ENCODE results near the gene UPP1.

Gene UPP1

DNA sequence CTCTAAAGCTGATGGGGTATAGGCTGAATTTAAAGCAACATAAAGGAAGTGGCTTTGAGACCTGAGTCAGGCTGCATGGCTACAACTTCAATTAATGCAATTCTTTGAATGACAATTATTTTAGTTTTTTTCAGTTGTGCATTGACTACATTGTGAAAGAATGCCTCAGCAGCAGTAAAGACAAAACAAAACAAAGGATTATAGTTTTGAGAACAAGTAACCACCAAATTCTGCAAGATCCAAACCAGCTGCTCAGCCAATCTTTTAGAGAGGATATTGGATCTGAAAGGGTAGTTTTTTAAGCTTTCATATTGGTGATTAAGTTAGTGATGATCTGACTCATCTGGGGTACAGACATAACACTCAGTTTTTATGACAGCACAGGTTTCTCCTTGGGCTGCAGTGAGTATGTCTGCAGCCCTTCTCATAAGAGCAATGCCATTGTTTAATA is 41.6 kb downstream of the UPP1 start:
- H3K4me3 ChIP-seq (ENCODE audit: control insufficient read depth, low read depth, low read length) = no peak overlapping the region
- TF ChIP-seq, protein P1, sequence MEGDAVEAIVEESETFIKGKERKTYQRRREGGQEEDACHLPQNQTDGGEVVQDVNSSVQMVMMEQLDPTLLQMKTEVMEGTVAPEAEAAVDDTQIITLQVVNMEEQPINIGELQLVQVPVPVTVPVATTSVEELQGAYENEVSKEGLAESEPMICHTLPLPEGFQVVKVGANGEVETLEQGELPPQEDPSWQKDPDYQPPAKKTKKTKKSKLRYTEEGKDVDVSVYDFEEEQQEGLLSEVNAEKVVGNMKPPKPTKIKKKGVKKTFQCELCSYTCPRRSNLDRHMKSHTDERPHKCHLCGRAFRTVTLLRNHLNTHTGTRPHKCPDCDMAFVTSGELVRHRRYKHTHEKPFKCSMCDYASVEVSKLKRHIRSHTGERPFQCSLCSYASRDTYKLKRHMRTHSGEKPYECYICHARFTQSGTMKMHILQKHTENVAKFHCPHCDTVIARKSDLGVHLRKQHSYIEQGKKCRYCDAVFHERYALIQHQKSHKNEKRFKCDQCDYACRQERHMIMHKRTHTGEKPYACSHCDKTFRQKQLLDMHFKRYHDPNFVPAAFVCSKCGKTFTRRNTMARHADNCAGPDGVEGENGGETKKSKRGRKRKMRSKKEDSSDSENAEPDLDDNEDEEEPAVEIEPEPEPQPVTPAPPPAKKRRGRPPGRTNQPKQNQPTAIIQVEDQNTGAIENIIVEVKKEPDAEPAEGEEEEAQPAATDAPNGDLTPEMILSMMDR (IDR thresholded peaks at IDR 0.05; ENCODE audit: control insufficient read depth, insufficient read depth, low read depth, low read length, missing control alignments) = no peak
- no peak for DNase-seq (ENCODE audit: low read depth)

DNA sequence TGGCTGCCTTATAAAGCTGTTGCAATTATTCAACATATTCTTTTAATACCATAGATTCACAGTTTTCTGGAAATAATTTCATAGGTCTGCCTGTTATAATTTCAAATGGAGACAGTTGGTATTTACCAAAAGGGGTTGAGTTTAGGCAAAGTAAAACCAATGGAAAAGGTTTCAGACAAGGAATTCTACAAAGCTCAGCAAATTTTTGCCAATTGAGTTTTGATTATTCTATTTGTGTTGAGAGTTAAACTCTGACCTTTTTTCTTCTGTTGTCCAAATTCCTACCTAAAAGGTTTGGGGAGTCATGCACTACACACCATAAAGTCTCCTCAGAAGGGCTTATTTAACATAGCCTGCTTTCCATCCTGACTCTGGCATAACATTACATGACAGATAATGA is 43.7 kb downstream of the UPP1 start:
- TF ChIP-seq, protein P1 (IDR thresholded peaks at IDR 0.05; ENCODE audit: control insufficient read depth, insufficient read depth, low read depth, low read length, missing control alignments) = no peak

DNA sequence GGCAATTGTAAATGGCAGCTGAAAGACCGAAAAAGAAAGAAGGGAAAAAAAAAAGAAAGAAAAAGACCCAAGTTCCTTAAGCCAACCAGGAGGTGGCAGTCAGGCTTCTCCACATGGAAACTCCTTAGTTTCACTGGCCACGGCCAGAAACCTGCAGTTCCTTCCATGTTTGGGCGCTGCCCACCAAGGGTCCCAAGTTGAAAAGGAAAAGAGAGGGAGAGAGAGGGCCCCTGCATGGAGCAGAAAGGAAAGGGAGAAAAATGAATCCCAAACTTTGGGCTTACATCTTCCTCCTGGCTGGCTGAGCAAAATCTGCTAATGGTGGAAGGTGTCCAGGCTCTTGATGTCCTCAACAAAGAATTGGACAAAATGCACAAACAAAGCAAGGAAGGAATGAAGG is 50.4 kb downstream of the UPP1 start:
- H3K4me3 ChIP-seq (ENCODE audit: control insufficient read depth, low read depth, low read length) = no peak overlapping the region
- TF ChIP-seq, protein P1 (IDR thresholded peaks at IDR 0.05; ENCODE audit: control insufficient read depth, insufficient read depth, low read depth, low read length, missing control alignments) = peak; percentile 61
- DNase-seq (ENCODE audit: low read depth) = no peak

More for the DNA sequence above, 43.7 kb downstream of the UPP1 start:
- no peak for DNase-seq (ENCODE audit: low read depth)
- no peak overlapping the region for H3K4me3 ChIP-seq (ENCODE audit: control insufficient read depth, low read depth, low read length)

DNA sequence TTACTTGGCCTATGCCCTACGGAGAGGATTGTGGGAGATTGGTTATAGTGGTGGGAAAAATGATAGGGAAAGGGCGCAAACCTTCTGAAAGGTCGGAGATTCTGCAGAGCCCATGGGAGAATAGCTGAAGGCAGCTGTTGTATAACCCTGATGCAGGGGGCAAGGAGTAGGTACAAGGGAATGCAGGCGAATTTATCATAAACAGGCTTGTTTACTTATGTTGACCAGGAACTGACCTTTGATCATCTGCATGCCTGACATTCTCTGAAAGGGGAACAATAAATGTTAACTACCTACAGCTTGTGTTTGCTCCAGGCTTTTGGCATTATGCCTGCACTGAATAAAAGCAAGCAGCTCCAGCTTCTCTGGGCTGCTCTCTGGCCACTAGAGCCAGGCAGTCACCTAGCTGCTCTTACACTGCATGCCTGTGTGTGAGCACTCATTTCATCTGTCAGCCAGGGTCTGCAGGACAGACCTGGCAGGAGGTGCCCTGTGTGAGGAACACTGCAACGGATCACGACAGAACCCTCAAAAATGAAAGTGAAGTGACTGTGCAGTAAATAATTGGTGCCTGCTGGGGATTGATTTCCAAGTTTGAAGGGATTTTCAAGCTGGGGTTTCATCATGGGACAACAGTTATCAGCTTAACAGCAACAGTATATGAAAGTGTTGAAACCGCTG is 51.1 kb downstream of the UPP1 start:
- H3K4me3 ChIP-seq (ENCODE audit: control insufficient read depth, low read depth, low read length) = no peak overlapping the region
- DNase-seq (ENCODE audit: low read depth) = peak; percentile 20
- TF ChIP-seq, protein P1 (IDR thresholded peaks at IDR 0.05; ENCODE audit: control insufficient read depth, insufficient read depth, low read depth, low read length, missing control alignments) = no peak

DNA sequence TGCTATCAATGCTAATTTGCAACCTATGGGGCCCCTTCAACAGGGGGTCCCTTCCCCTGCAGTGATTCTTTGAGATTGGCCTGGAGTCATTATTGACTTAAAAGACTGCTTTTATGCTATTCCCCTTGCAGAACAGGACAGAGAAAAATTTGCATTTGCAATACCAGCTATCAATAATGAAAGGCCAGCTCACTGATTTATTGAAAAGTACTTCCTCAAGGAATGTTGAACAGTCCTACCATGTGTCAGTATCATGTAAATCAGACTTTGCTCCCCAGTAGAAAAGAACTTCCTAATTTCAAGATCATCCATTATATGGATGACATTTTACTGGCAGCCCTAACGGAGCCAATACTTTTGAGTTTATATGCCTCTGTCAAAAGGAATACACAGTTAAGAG is 52.5 kb downstream of the UPP1 start:
- no peak overlapping the region for H3K4me3 ChIP-seq (ENCODE audit: control insufficient read depth, low read depth, low read length)
- TF ChIP-seq, protein P1 (IDR thresholded peaks at IDR 0.05; ENCODE audit: control insufficient read depth, insufficient read depth, low read depth, low read length, missing control alignments) = no peak
- no peak for DNase-seq (ENCODE audit: low read depth)

DNA sequence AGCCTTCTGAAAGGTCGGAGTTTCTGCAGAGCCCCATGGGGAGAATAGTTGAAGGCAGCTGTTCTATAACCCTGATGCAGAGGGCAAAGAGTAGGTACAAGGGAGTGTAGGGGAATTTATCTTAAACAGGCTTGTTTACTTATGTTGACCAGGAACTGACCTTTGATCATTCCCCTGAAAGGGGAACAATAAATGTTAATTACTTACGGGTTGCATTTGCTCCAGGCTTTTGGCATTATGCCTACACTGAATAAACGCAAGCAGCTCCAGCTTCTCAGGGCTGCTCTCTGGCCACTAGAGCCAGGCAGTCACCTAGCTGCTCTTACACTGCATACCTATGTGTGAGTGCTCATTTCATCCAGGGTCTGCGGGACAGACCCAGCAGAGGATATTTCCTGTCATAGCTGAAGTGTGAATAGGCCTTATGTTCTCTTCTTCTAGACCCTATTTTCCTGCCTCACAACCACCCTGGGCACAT is 55.3 kb downstream of the UPP1 start:
- H3K4me3 ChIP-seq (ENCODE audit: control insufficient read depth, low read depth, low read length) = no peak overlapping the region
- TF ChIP-seq, protein P1 (IDR thresholded peaks at IDR 0.05; ENCODE audit: control insufficient read depth, insufficient read depth, low read depth, low read length, missing control alignments) = no peak
- no peak for DNase-seq (ENCODE audit: low read depth)
